ENCODE results near the gene MARCO. TPM values are rescaled to one million over a fixed set of nuclear protein-coding genes. Genes with fewer than 3 reads are reported as not detected.

MARCO gene
- total and polyA plus RNA-seq, 2 donors (not counting 3 experiments of a cell fraction or from before 2014, with no cell fraction given), result not detected

DNA sequence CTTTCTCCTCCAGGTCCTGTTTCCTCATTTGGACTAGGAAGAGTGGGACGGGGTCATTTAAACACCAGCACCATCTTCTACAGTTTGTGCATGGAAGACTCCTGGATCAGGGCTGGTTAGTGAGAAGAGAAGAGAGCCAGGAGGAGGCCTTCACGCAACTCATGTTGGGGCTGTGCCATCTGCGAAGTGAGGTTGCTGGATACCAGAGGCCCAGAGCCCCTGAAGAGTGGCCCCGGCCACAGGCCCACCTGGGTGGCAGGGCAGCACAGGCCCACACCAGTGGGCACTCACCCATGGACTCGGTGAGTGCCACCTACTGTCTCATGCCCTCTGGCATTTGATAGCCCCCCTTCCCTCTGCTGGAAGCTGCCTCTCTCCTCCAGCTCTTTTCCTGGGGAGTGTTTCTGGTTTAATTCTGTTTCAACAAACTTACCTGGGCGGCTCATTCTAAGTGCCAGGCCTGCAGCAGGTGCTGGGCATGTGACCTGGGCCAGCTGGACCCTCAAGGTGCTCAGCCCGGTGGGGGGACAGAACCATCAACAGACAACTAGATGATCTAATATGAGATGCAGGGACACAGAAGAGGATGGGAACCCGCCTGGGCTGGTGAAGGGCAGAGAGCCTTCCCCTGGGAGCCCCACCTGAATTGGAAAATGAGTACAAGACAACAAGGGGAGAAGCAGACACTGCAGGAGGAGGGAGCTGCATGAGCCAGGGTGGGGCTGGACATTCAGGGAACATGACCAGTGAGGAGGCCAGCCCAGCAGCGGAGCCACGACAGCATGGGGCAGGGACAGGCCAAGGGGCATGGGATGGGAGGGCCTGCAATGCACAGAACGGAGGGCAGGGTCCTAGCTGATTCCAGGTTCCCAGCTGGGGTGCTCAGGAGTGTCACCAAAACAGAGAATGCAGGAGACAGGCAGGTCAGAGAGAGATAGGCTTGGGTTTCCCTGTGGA lies 70.6 kb downstream of the MARCO start:
- H3K9me3 ChIP-seq (replicated peaks; ENCODE audit: control insufficient read depth, insufficient read depth, low read length), result no peaks in the 10 kb centered on the region
- no peaks in the 10 kb centered on the region for H4K20me1 ChIP-seq (replicated peaks; ENCODE audit: control insufficient read depth, extremely low read depth, insufficient read depth, low read length)
- ChIA-PET CTCF (interaction anchor here (1.2 to 1.5 kb wide), 2 partner anchors 279 kb away, joined by 4 to 14 read pairs; no protein-coding TSS in a partner anchor), POLR2A (no interaction called here)
- intact Hi-C loops (cut with micrococcal nuclease), result loop anchor here (5.0 to 10.0 kb wide), 2 partner anchors 252 to 465 kb away; no protein-coding TSS in a partner anchor
- no peak overlapping the region for H3K27ac ChIP-seq (ENCODE audit: insufficient read depth, low read depth, low read length)
- dilution Hi-C loops (cut with MboI; ENCODE audit: extremely low pct_ligation_motif_present, low sequenced_read_pairs), result no loop called here
- no peaks in the 10 kb centered on the region for H3K4me1 ChIP-seq (ENCODE audit: control insufficient read depth, extremely low read depth, insufficient read depth, low read length)
- no peak overlapping the region for H3K4me2 ChIP-seq (ENCODE audit: insufficient read depth, low read length)
- no peak overlapping the region for H2AFZ ChIP-seq (ENCODE audit: low read depth, low read length)
- no peak overlapping the region for H3K9ac ChIP-seq (replicated peaks; ENCODE audit: extremely low read depth, insufficient read depth, low read length)
- no peak overlapping the region for H3K4me3 ChIP-seq (replicated peaks in 1 of 3; ENCODE audit: insufficient read depth in 1 of 3, low read depth in 1 of 3, low read length in 3 of 3)
- H3K27me3 ChIP-seq (ENCODE audit: control insufficient read depth in 2 of 2, insufficient read depth in 2 of 2, low read length in 2 of 2), result no peaks in the 10 kb centered on the region
- no peaks in the 10 kb centered on the region for H3K36me3 ChIP-seq (ENCODE audit: control insufficient read depth in 2 of 2, extremely low read depth in 1 of 2, insufficient read depth in 2 of 2, low read length in 2 of 2)
- TF ChIP-seq JUN (IDR thresholded peaks at IDR 0.05; ENCODE audit: borderline replicate concordance, insufficient read depth, insufficient read length, low read depth) (no peak), POLR2AphosphoS5 (IDR thresholded peaks at IDR 0.05; ENCODE audit: insufficient read depth, low read depth, low read length) (no peak), EZH2 (IDR thresholded peaks at IDR 0.05; ENCODE audit: borderline replicate concordance, low read depth, low read length, severe bottlenecking) (no peak), MYC (IDR thresholded peaks at IDR 0.05; ENCODE audit: low read depth, low read length) (no peak), POLR2A (IDR thresholded peaks at IDR 0.05; ENCODE audit: low read depth, low read length) (no peak), FOS (IDR thresholded peaks at IDR 0.05; ENCODE audit: borderline replicate concordance, insufficient read depth, low read length) (no peak), GATA2 (IDR thresholded peaks at IDR 0.05; ENCODE audit: insufficient read depth, insufficient read length, low read depth, low read length) (no peak)
- TF ChIP-seq, protein P1, sequence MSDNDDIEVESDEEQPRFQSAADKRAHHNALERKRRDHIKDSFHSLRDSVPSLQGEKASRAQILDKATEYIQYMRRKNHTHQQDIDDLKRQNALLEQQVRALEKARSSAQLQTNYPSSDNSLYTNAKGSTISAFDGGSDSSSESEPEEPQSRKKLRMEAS (IDR thresholded peaks at IDR 0.05; ENCODE audit: insufficient read depth, insufficient read length), result no peak
- TF ChIP-seq, protein P2, sequence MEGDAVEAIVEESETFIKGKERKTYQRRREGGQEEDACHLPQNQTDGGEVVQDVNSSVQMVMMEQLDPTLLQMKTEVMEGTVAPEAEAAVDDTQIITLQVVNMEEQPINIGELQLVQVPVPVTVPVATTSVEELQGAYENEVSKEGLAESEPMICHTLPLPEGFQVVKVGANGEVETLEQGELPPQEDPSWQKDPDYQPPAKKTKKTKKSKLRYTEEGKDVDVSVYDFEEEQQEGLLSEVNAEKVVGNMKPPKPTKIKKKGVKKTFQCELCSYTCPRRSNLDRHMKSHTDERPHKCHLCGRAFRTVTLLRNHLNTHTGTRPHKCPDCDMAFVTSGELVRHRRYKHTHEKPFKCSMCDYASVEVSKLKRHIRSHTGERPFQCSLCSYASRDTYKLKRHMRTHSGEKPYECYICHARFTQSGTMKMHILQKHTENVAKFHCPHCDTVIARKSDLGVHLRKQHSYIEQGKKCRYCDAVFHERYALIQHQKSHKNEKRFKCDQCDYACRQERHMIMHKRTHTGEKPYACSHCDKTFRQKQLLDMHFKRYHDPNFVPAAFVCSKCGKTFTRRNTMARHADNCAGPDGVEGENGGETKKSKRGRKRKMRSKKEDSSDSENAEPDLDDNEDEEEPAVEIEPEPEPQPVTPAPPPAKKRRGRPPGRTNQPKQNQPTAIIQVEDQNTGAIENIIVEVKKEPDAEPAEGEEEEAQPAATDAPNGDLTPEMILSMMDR (IDR thresholded peaks at IDR 0.05; ENCODE audit: extremely low read depth in 1 of 2, insufficient read depth in 1 of 2, low read depth in 1 of 2, low read length in 2 of 2), result no peak
- H3K9me1 ChIP-seq (replicated peaks; ENCODE audit: control insufficient read depth, extremely low read depth, insufficient read depth, low read length), result no peaks in the 10 kb centered on the region
- BruUV-seq (replicated peaks), result no TSS peak
- no peaks in the 10 kb centered on the region for H3K79me2 ChIP-seq (ENCODE audit: control insufficient read depth, insufficient read depth, low read length)
- DNase-seq (ENCODE audit: low read depth, low spot score), result no peak
- no peak for FAIRE-seq
